Right lobe of liver (tissue), 6 donors: Measurements from ENCODE around the gene ACTN4. TPM values are rescaled to one million over a fixed set of nuclear protein-coding genes. Genes with fewer than 3 reads are reported as not detected.

Experiments
- ATAC-seq, 4 donors: fragments of 200-7000 bp; cut with Tn5 transposase; one replicate each; pipeline ENCODE4 v1.9.1; 2020; ENCODE audit warnings: mild to moderate bottlenecking in 4 of 4, moderate library complexity in 4 of 4
- DNase-seq, 3 donors: peaks; one replicate each; pipeline ENCODE4 v3.0.0-alpha.2; 2020
- H3K27ac ChIP-seq, 3 donors: fragments of 200-600 bp; one replicate each; pipeline ENCODE4 v1.8.0; 2022
- H3K27me3 ChIP-seq, 2 donors: fragments of 200-600 bp; one replicate each; pipeline ENCODE4 v1.8.0; 2022
- H3K36me3 ChIP-seq, 4 donors: fragments of 200-600 bp; sonication (generic) in 1 of 4; one replicate each; pipeline versions ENCODE4 v1.5.1 to v1.8.0; 2017 to 2022; ENCODE audit warnings: control low read depth in 1 of 4
- H3K4me1 ChIP-seq, 4 donors: fragments of 200-600 bp; sonication (generic) in 1 of 4; one replicate each; pipeline versions ENCODE4 v1.5.1 to v1.8.0; 2017 to 2022; ENCODE audit warnings: control low read depth in 1 of 4
- H3K4me3 ChIP-seq, 3 donors: fragments of 200-600 bp; one replicate each; pipeline ENCODE4 v1.8.0; 2022
- H3K9me3 ChIP-seq, 4 donors: fragments of 200-600 bp; sonication (generic) in 1 of 4; one replicate each; pipeline versions ENCODE4 v1.5.1 to v1.8.0; 2017 to 2022; ENCODE audit warnings: control low read depth in 1 of 4
- CTCF ChIP-seq, 4 donors: fragments of 200-600 bp in 3 of 4; fragments of 450-650 bp in 1 of 4; IDR thresholded peaks; one replicate each; pipeline versions ENCODE4 v1.5.1 to v1.8.0; 2016 to 2022; ENCODE audit warnings: antibody characterized with exemption in 4 of 4, mild to moderate bottlenecking in 2 of 4
- POLR2A ChIP-seq: fragments of 450-650 bp; IDR thresholded peaks from one replicate; pipeline ENCODE4 v1.6.1; 2017; ENCODE audit warnings: antibody characterized with exemption, mild to moderate bottlenecking
- WGBS: methylation state at CpG from one replicate; pipeline ENCODE4 v1.1.6; 2018; ENCODE audit warnings: low coverage, low lambda C conversion rate; ENCODE audit not compliant: insufficient coverage; ENCODE audit errors: missing lambda C conversion rate; 5-methylcytosine and 5-hydroxymethylcytosine counted together
- intact Hi-C, 2 donors: fragments of 100-400 bp; cut with DNase I; formaldehyde crosslinking; loops; one replicate each; pipeline versions ENCODE4 v1.11.2 to v1.14.1; 2022
- total RNA-seq, 6 experiments: library from RNA; depleted of rRNA in 2 of 6; stranded (reverse); fragments of >200 nt in 2 of 6; fragmentation: NEBNext Ultra II Directional in 3 of 6; extraction: Animal tissue kit (Norgen Biotek cat#: 25700) in 3 of 6; gene quantifications; one replicate each; pipeline versions ENCODE4 v1.1.0 to v1.2.4, GENCODE V29; 2016 to 2023
- donor health status: DM: no; HTN: yes; CAD: no.
- donor health status: DM: no; HTN: no; CAD: no.
- donor health status: DM: no; HTN: no; CAD: no.
- donor health status: DM: no; HTN: yes; CAD: no.
- donor health status: DM: no; HTN: yes; CAD: no.

Gene ACTN4
- total RNA-seq, 6 experiments from 2014 or later: 142 to 306 (median 201) TPM

DNA sequence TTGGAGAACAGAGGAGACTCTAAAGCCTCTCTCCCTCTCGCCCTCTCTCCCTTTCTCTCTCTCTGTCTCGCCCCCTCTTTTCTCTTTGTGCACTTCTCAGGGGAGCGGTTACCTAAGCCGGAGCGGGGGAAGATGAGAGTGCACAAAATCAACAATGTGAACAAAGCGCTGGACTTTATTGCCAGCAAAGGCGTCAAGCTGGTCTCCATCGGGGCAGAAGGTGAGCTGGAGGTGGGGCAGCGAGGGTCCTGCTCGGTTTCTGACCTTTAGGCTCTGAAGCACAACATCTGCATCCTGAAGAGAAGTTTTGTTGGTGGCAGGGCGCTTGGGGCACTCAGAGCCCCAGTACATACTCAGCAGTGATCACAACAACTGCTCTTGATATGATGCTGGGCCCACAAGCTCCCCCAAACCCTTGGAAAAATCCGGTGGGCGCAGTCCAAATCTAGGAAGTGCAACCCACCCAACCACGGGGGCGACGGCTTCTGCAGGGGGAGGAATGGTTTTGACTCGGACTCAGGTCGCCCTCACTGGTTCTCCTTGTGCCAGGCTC, 53.5 kb downstream of the ACTN4 start:
- DNase-seq: no peak
- Histone ChIP-seq H3K27ac (peak overlapping the region; percentile 31 to 82 (median 73)), H3K36me3 (peaks cover 0 to 32% (median 12%) of the 10 kb centered on the region in 4 donors), H3K4me3 (no peak overlapping the region), H3K9me3 (no peaks in the 10 kb centered on the region), H3K27me3 (no peaks in the 10 kb centered on the region), H3K4me1 (peaks cover 0 to 61% (median 33%) of the 10 kb centered on the region in 4 donors)
- intact Hi-C loops: loop anchor here in 1 of 2 donors (10.0 kb wide), 1 partner anchor 46 kb away; no protein-coding TSS in a partner anchor
- TF ChIP-seq CTCF (IDR thresholded peaks at IDR 0.05) (no peak), POLR2A (no peak)
- ATAC-seq: peak in 2 of 4 donors; percentile 4 to 12
- WGBS: 42% methylated on average over 11 of the region's 18 CpGs

DNA sequence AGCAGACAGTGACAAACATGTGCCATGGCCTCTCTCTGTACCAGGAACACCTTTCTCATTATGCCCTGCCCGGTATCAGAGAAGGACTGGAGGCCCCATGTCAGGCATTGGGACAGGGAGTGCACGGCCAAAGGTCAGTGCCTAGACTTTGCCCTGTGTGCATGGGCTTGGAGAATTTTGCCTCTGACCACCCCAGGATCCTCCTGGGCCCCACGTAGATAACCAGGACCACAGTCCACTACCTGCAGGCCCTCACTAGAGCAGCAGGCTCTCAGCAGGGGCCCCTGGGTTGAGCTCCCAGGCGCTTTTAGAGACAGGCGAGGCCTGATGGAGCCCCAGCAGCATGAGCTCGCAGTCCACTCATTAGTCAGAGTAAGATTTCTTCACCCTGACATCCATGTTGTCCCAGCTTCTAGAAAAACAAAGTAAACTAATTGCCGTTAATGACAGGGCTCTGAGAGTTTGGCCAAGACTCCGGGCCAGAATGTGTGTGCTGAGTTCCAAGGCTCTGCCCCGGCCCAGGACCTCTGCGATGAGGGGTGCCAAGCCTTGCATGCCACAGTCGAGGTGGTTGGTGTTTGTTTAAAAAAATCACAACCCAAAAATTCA, 54.1 kb downstream of the ACTN4 start:
- peak; percentile 76 to 85 (median 81) for ATAC-seq
- no peaks in the 10 kb centered on the region for H3K9me3 ChIP-seq
- TF ChIP-seq CTCF (IDR thresholded peaks at IDR 0.05) (no peak), POLR2A (peak; percentile 45)
- H3K27me3 ChIP-seq: no peaks in the 10 kb centered on the region
- intact Hi-C loops: loop anchor here in 1 of 2 donors (10.0 kb wide), 1 partner anchor 47 kb away; no protein-coding TSS in a partner anchor
- peak overlapping the region; percentile 31 to 82 (median 73) for H3K27ac ChIP-seq
- H3K36me3 ChIP-seq: peaks cover 0 to 38% (median 15%) of the 10 kb centered on the region in 4 donors
- no peak overlapping the region for H3K4me3 ChIP-seq
- DNase-seq: peak; percentile 67 to 83 (median 83)
- peaks cover 0 to 58% (median 35%) of the 10 kb centered on the region in 4 donors for H3K4me1 ChIP-seq
- WGBS: 36% methylated on average over 9 of the region's 11 CpGs

GRCh38 chr19:38702278-38702677, 54.8 kb downstream of the ACTN4 start:
- Histone ChIP-seq H3K27ac (peak overlapping the region in 1 of 3 donors; percentile 82), H3K27me3 (no peaks in the 10 kb centered on the region), H3K36me3 (peaks cover 0 to 45% (median 16%) of the 10 kb centered on the region in 4 donors), H3K4me3 (no peak overlapping the region), H3K9me3 (no peaks in the 10 kb centered on the region), H3K4me1 (peaks cover 0 to 62% (median 35%) of the 10 kb centered on the region in 4 donors)
- ATAC-seq (no peak), DNase-seq (no peak)
- TF ChIP-seq CTCF (IDR thresholded peaks at IDR 0.05) (no peak), POLR2A (no peak)
- intact Hi-C loops: loop anchor here in 1 of 2 donors (10.0 kb wide), 1 partner anchor 47 kb away; no protein-coding TSS in a partner anchor
- WGBS: no CpG with 5 or more reads among the region's 14 CpGs

DNA sequence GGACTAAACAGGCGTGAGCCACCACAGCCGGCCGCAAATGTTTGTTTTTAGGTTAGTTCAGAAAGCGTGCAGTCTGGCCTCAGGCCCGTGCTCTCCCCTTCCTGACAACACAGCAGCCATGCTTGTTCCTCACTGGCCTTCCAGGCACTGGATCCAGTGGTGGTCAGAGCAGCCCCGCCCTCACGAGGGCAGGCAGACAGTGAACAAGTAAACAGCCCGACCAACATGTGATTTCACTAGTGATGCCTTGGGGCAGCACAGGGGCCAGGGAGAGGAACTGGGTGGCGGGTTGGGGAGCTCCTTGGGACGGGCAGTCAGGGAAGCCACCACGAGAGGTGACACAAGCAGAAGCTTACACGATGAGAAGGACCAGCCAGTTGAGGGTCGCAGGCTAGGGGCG, 56.1 kb downstream of the ACTN4 start:
- H3K27ac ChIP-seq: no peak overlapping the region
- peaks cover 0 to 58% (median 20%) of the 10 kb centered on the region in 4 donors for H3K36me3 ChIP-seq
- no peaks in the 10 kb centered on the region for H3K9me3 ChIP-seq
- WGBS: 86% methylated on average over 4 of the region's 14 CpGs
- DNase-seq: no peak
- no peaks in the 10 kb centered on the region for H3K27me3 ChIP-seq
- no peak overlapping the region for H3K4me3 ChIP-seq
- H3K4me1 ChIP-seq: peaks cover 0 to 58% (median 35%) of the 10 kb centered on the region in 4 donors
- intact Hi-C loops: loop anchor here in 1 of 2 donors (10.0 kb wide), 1 partner anchor 49 kb away; no protein-coding TSS in a partner anchor
- ATAC-seq: no peak
- TF ChIP-seq CTCF (IDR thresholded peaks at IDR 0.05) (no peak), POLR2A (no peak)
